GM13976 (cell line): ENCODE results near the gene DTX3L.

Experiments
- DNase-seq: peaks from one replicate; pipeline ENCODE4 v3.0.0; 2012; ENCODE audit warnings: low spot score
- in situ Hi-C: fragments of 300-500 bp; cut with MboI; formaldehyde crosslinking; loops from one replicate; pipeline ENCODE4 v1.12.0; 2022; ENCODE audit warnings: low sequenced_read_pairs, mixed read lengths, inconsistent platforms; ENCODE audit not compliant: unreplicated experiment
- TF ChIP-seq, protein P1 (sequence below): IDR thresholded peaks from 2 replicates; pipeline ENCODE4 v1.5.1; 2012; ENCODE audit warnings: borderline replicate concordance, mild to moderate bottlenecking; ENCODE audit not compliant: insufficient read depth; ENCODE audit errors: extremely low read depth, missing control alignments, control extremely low read depth

The DTX3L gene

DNA sequence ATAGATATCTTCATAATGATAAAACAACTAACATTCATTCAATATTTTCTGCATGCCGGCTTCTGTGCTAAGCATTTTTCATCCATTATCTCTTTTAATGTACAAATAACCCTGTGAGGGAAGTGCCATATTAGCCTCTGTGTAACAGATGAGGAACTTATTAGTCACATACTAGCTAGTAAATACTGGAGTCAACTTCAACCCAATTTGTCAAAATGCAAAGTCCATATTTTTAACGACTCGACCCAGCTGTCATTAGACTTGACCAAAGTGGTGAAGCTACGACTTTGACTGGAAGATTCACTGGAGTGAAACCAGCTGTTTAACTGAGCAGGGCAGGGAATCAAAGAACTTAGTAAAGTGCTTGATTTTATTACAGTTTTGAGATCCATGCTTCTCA is 54.9 kb downstream of the DTX3L start:
- in situ Hi-C loops = no loop called here
- TF ChIP-seq, protein P1, sequence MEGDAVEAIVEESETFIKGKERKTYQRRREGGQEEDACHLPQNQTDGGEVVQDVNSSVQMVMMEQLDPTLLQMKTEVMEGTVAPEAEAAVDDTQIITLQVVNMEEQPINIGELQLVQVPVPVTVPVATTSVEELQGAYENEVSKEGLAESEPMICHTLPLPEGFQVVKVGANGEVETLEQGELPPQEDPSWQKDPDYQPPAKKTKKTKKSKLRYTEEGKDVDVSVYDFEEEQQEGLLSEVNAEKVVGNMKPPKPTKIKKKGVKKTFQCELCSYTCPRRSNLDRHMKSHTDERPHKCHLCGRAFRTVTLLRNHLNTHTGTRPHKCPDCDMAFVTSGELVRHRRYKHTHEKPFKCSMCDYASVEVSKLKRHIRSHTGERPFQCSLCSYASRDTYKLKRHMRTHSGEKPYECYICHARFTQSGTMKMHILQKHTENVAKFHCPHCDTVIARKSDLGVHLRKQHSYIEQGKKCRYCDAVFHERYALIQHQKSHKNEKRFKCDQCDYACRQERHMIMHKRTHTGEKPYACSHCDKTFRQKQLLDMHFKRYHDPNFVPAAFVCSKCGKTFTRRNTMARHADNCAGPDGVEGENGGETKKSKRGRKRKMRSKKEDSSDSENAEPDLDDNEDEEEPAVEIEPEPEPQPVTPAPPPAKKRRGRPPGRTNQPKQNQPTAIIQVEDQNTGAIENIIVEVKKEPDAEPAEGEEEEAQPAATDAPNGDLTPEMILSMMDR = no peak
- no peak for DNase-seq

DNA sequence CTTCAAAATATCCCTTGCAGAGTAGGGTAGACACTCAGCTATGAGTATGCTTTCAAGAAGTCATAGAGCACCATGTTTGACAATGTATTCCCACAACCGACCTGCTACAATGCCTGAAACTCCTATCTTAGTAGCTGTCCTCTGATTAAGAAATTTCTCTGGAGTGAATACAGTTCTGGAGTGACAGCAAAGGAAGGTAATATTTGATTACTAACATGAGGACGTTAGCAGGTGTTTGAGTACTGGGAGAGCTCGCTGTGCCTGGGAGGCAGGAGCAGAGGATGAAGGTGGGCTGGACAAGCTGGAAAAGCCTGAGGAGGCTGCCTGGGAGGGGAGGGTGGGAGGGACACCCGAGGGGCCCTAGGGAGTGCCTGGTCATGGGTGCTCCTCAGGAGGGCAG is 56.3 kb downstream of the DTX3L start:
- no peak for DNase-seq
- in situ Hi-C loops = no loop called here
- TF ChIP-seq, protein P1 = no peak

DNA sequence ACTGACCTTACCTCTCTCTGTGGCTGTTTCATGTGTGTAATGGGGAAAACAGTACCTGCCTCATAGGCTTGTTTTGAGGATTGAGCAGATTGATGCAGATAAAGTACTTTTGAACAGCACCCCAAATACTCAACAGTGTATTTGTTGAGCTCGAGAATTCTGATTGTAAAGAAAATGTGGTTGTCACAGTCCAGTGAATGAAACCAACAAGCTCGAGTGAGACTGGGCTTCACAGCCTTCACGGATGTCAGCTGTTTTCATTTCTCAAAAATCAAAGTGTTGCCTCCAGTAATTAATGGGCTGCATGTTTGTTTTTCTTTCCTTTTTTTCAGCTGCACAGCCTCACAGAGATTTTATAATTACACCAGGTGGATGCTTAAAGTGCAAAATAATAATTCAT is 57.0 kb downstream of the DTX3L start:
- peak; percentile 37 for DNase-seq
- in situ Hi-C loops = no loop called here
- TF ChIP-seq, protein P1 = no peak

DNA sequence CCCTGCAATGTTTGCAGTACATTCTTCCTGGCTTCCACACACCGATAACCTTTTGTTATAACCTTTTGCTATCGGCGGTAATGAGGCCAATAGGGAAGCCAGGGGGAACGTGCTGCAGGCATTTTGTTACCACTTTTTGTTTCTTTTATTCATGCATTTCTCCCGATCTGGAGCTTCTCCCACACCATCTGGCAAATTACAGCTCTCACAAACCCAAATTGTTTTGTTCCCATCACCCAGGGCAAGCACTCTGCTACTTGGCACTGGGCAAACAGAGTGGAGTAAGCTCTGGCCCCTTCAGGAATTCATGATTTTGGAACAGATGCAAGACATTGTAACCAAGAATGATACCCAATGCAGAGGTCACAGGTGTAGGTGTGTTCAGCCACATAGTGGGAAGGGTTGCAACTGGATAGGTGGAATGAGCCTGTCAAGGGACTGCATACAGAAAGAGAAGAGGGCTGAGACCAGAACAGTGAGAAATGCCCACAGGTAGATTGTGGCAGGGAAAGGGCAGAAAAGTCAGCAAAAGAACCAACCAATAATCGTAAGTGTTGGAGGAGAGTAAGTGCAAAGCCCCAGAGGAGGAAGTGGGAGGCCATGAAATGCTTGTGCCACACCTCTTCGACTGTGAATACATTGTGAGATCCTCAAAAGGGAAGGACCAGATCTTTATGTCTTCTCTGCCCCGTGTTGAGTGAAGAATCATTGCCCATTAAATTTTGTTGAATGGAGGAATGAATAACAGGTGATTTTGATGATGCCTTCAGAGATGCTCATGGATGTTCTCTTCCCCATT is 59.1 kb downstream of the DTX3L start:
- in situ Hi-C loops = no loop called here
- TF ChIP-seq, protein P1 = no peak
- DNase-seq = no peak
